Measurements from ENCODE around the gene OTUD4. TPM values are rescaled to one million over a fixed set of nuclear protein-coding genes. Genes with fewer than 3 reads are reported as not detected.

OTUD4 gene
- total RNA-seq, 1 donor from 2014 or later: 36.2 TPM

- ATAC-seq (ENCODE audit: poor library complexity): no peak
- intact Hi-C loops (cut with DNase I): no loop called here
- no peak for DNase-seq
Observed at GRCh38 chr4:145090380-145090779, 90.0 kb downstream of the OTUD4 start.

- intact Hi-C loops (cut with DNase I): no loop called here
- ATAC-seq (ENCODE audit: poor library complexity): no peak
- DNase-seq: no peak
Observed at GRCh38 chr4:145083891-145084605, 96.3 kb downstream of the OTUD4 start.

Other genes with a start within 250 kb of the OTUD4 start
- gene ANAPC10, start 82.4 kb downstream of the OTUD4 start, total RNA-seq: 12.1 TPM
- gene ABCE1, start 82.3 kb downstream of the OTUD4 start, total RNA-seq: 32.5 TPM